Endothelial cell (in vitro differentiated cells): ENCODE results near the gene HOXD1. TPM values are rescaled to one million over a fixed set of nuclear protein-coding genes. Genes with fewer than 3 reads are reported as not detected.

ENCODE experiments used
- DNase-seq: peaks from one replicate; pipeline ENCODE4 v3.0.0; 2021; ENCODE audit warnings: low spot score
- H3K27ac Mint-ChIP-seq: one replicate; pipeline ENCODE4 v1.8.0; 2021; ENCODE audit warnings: mixed read lengths, inconsistent platforms; ENCODE audit not compliant: unreplicated experiment
- H3K27me3 Mint-ChIP-seq: one replicate; pipeline ENCODE4 v1.8.0; 2021; ENCODE audit warnings: mild to moderate bottlenecking, moderate library complexity, mixed read lengths, inconsistent platforms; ENCODE audit not compliant: unreplicated experiment
- H3K36me3 Mint-ChIP-seq: one replicate; pipeline ENCODE4 v1.8.0; 2021; ENCODE audit warnings: mild to moderate bottlenecking, low read depth, mixed read lengths, inconsistent platforms; ENCODE audit not compliant: unreplicated experiment
- H3K4me1 Mint-ChIP-seq: one replicate; pipeline ENCODE4 v1.8.0; 2021; ENCODE audit warnings: mild to moderate bottlenecking, mixed read lengths, inconsistent platforms; ENCODE audit not compliant: unreplicated experiment
- H3K4me3 Mint-ChIP-seq: one replicate; pipeline ENCODE4 v1.8.0; 2021; ENCODE audit warnings: mild to moderate bottlenecking, mixed read lengths, inconsistent platforms; ENCODE audit not compliant: unreplicated experiment
- H3K9me3 Mint-ChIP-seq: one replicate; pipeline ENCODE4 v1.8.0; 2021; ENCODE audit warnings: mixed read lengths, inconsistent platforms; ENCODE audit not compliant: unreplicated experiment
- total RNA-seq: library from RNA; stranded (reverse); fragmentation: NEBNext Ultra II Directional; extraction: Animal tissue kit (Norgen Biotek cat#: 25700); gene quantifications from one replicate; pipeline ENCODE4 v1.2.1, GENCODE V29; 2021; ENCODE audit not compliant: unreplicated experiment
- TF ChIP-seq, protein P1 (sequence below): fragments of 200-600 bp; sonication (generic); IDR thresholded peaks from one replicate; pipeline ENCODE4 v1.5.0; 2021; ENCODE audit warnings: antibody characterized with exemption; ENCODE audit not compliant: unreplicated experiment

The HOXD1 gene
- total RNA-seq, 1 donor from 2014 or later: 3.8 TPM

DNA sequence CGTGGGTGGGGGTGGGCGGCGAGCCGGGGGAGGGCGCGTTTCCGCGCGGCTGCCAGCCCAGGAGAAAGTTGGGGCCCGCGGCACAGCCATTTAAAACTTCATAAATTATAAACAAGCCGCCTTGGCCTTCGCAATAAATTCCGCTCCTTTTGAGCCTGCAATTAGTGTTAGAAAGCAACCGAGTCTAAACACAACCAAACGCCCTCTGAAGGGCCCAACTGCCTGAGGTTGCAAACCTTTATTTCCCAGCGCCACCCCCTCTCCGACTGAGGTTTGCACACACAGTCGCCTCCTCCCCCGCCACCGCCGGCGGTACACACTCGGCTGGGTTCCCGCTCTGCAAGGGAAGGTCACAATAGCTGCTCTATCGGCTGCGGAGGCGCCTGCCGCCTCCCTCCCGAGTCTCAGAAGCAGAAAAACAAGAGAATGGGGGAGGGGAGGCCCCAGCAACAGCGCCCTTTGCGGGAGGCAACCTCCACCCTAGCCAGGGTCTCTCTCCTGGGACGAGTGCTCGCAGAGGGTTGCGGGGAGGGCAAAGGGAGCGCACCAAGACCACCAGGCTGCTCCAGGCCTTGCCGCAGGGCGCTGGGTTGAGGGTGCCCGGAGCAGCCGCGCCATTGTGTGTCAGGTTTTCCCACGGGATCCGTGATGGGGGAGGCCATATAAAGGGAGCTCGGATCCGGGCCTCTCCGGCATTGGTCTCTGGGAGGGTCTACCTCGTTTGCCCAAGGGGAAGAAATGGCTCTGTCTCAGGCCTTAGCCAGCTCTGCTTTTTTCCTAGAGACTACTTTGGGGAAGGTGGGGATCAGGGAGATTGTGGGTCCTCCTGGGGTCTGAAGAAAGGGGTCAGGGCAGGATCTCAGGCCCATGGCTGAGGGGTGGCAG is 13.4 kb upstream of the HOXD1 start:
- H3K27ac Mint-ChIP-seq: no peak overlapping the region
- peak overlapping the region; percentile 71 for H3K4me3 Mint-ChIP-seq
- H3K9me3 Mint-ChIP-seq: no peaks in the 10 kb centered on the region
- DNase-seq: no peak
- H3K4me1 Mint-ChIP-seq: peaks cover 59% of the 10 kb centered on the region
- TF ChIP-seq, protein P1, sequence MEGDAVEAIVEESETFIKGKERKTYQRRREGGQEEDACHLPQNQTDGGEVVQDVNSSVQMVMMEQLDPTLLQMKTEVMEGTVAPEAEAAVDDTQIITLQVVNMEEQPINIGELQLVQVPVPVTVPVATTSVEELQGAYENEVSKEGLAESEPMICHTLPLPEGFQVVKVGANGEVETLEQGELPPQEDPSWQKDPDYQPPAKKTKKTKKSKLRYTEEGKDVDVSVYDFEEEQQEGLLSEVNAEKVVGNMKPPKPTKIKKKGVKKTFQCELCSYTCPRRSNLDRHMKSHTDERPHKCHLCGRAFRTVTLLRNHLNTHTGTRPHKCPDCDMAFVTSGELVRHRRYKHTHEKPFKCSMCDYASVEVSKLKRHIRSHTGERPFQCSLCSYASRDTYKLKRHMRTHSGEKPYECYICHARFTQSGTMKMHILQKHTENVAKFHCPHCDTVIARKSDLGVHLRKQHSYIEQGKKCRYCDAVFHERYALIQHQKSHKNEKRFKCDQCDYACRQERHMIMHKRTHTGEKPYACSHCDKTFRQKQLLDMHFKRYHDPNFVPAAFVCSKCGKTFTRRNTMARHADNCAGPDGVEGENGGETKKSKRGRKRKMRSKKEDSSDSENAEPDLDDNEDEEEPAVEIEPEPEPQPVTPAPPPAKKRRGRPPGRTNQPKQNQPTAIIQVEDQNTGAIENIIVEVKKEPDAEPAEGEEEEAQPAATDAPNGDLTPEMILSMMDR: no peak
- peaks cover 41% of the 10 kb centered on the region for H3K27me3 Mint-ChIP-seq
- H3K36me3 Mint-ChIP-seq: peaks cover 15% of the 10 kb centered on the region

DNA sequence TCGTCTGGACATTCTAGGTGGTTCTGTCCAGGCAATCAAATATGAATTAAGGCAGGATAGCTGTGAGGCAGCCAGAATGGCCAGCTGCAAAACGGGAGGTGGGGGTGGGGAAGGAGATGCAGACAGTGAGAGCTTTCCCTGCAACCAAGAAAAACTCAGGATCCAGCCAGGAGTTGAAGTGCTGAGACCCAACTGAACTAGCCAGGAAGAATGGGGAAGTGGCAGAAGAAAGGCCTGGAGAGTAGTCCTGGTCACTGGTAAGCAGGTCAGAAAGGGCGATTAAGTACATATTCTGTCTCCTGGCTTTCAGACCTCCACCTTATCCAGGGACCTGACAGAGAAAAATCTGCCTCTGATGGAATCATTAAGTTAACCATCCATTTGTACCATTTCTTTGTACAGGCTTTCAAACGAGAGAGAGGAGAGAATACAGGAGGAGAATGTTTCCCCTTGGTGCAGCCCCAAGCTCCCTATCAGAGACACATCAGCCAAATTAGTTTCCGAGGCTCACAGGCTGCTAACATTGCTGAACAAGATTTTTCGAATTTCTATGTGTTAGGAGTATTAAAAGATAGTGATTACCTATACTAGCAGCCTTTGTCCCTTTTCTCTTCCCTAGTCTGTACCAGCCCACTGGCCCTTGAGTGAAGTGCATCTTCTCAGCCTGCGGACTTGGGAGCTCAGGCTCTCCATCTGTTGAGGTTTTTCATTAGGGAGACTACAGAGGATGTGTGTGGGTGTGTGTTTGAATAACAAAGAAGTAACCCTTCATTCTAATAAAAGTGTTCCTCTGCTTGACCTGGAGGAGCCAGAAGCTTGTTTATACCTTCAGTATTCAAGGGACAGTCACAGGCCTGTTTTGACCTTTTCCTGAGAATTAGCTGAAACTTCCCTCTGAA is 12.5 kb upstream of the HOXD1 start:
- DNase-seq: no peak
- no peak overlapping the region for H3K27ac Mint-ChIP-seq
- TF ChIP-seq, protein P1: no peak
- H3K4me1 Mint-ChIP-seq: peaks cover 52% of the 10 kb centered on the region
- H3K4me3 Mint-ChIP-seq: peak overlapping the region; percentile 56
- H3K27me3 Mint-ChIP-seq: peaks cover 40% of the 10 kb centered on the region
- H3K9me3 Mint-ChIP-seq: no peaks in the 10 kb centered on the region
- peaks cover 15% of the 10 kb centered on the region for H3K36me3 Mint-ChIP-seq

DNA sequence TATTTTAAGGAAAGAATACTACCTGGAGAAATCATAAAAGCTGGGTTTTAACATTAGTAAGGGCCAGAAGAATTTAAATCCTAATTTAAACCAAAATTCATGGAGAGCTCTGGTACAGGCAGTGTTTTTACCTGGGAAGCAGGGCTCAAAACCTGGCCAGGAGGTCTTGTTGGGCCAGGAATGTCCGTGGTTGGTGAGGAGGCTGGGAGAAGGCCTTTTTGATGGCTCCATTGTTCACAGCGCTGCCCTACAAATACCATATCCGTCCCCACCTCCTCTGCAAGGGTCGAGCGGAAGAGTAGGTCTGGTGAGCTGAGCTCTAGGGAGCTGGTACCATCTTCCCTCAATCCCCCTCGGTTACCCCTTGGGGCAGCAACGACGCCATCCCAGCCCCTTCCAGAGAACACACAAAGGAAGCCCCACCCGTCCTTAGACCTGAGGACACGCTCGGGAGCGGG is 10.9 kb upstream of the HOXD1 start:
- H3K4me3 Mint-ChIP-seq: peak overlapping the region; percentile 79
- DNase-seq: no peak
- no peak overlapping the region for H3K27ac Mint-ChIP-seq
- H3K4me1 Mint-ChIP-seq: peaks cover 50% of the 10 kb centered on the region
- H3K9me3 Mint-ChIP-seq: no peaks in the 10 kb centered on the region
- peaks cover 13% of the 10 kb centered on the region for H3K36me3 Mint-ChIP-seq
- TF ChIP-seq, protein P1: no peak
- peaks cover 38% of the 10 kb centered on the region for H3K27me3 Mint-ChIP-seq

DNA sequence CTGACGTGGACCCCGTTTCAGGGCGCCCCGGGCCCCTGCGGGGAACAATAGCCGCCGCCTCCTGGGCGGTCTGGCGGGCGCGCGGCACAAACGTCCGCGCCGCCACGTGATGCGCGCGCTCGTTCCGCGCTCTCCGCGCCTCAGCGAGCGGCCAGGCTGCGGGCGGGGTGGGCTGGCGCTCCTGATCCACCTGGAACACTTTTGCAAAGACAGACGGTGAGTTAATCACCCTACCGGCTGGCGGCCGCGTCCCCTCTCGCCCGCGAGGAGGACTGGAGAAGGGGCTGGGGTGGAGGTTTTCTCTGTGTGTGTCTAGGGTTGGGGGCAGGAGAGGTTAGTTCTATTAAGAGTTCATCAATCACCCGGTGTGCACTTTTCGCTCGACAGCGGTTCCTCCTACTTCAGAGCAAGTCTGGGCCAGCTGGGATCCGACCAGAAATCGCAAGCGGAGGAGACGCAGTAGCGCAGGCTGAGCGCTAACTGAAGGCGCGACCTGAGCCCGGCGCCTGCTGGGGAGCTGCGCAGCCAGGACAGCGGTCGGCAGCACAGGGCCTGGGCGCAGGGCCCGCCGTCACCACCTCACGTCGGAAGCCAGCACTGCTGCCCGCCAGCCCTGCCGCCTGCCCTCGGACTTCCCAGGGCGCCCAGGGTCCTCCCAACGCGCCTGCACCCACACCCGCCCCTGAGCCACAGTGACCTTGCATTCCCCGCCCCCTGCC is 10.3 kb upstream of the HOXD1 start:
- H3K27ac Mint-ChIP-seq: no peak overlapping the region
- H3K36me3 Mint-ChIP-seq: peaks cover 11% of the 10 kb centered on the region
- peaks cover 37% of the 10 kb centered on the region for H3K27me3 Mint-ChIP-seq
- no peaks in the 10 kb centered on the region for H3K9me3 Mint-ChIP-seq
- H3K4me1 Mint-ChIP-seq: peaks cover 46% of the 10 kb centered on the region
- TF ChIP-seq, protein P1: no peak
- DNase-seq: no peak
- peak overlapping the region; percentile 83 for H3K4me3 Mint-ChIP-seq
